Nephron progenitor cell (in vitro differentiated cells): Measurements from ENCODE around the gene GDF7.

Source experiments
- DNase-seq: peaks from one replicate; pipeline ENCODE4 v3.0.0; 2021
- H3K27ac Mint-ChIP-seq: 2 replicates; pipeline ENCODE4 v1.8.0; 2021; ENCODE audit warnings: mild to moderate bottlenecking, moderate library complexity, mixed read lengths
- H3K27me3 Mint-ChIP-seq: 2 replicates; pipeline ENCODE4 v1.8.0; 2021; ENCODE audit warnings: mild to moderate bottlenecking, low read depth, mixed read lengths; ENCODE audit not compliant: poor library complexity
- H3K36me3 Mint-ChIP-seq: 2 replicates; pipeline ENCODE4 v1.8.0; 2021; ENCODE audit warnings: low read depth, mixed read lengths
- H3K4me1 Mint-ChIP-seq: 2 replicates; pipeline ENCODE4 v1.8.0; 2021; ENCODE audit warnings: mixed read lengths
- H3K4me3 Mint-ChIP-seq: 2 replicates; pipeline ENCODE4 v1.8.0; 2021; ENCODE audit warnings: mild to moderate bottlenecking, moderate library complexity, mixed read lengths
- H3K9me3 Mint-ChIP-seq: 2 replicates; pipeline ENCODE4 v1.8.0; 2021; ENCODE audit warnings: mild to moderate bottlenecking, moderate library complexity, mixed read lengths
- CTCF ChIP-seq: fragments of 200-600 bp; sonication (generic); IDR thresholded peaks from 2 replicates; pipeline ENCODE4 v1.5.0; 2021; ENCODE audit warnings: antibody characterized with exemption

GDF7 gene

GRCh38 chr2:20650877-20651730 is 15.8 kb upstream of the GDF7 start, which contains the start of gene HS1BP3:
Gene HS1BP3 (minus strand): TSS chr2:20651098. CDS start chr2:20651063, 35 bp downstream.
- H3K4me1 Mint-ChIP-seq: peaks cover 48% of the 10 kb centered on the region
- H3K36me3 Mint-ChIP-seq: no peaks in the 10 kb centered on the region
- peak; percentile 91 for DNase-seq
- no peaks in the 10 kb centered on the region for H3K9me3 Mint-ChIP-seq
- H3K27ac Mint-ChIP-seq: peak within 1 kb of the TSS; percentile 46
- H3K27me3 Mint-ChIP-seq: peaks cover 22% of the 10 kb centered on the region
- peak within 1 kb of the TSS; percentile 90 for H3K4me3 Mint-ChIP-seq
- TF ChIP-seq CTCF: peak; percentile 61

GRCh38 chr2:20651731-20652099 is 15.2 kb upstream of the GDF7 start:
- TF ChIP-seq CTCF: no peak
- DNase-seq: no peak
- Mint-ChIP-seq H3K9me3 (no peaks in the 10 kb centered on the region), H3K4me1 (peaks cover 44% of the 10 kb centered on the region), H3K27me3 (peaks cover 27% of the 10 kb centered on the region), H3K27ac (no peak overlapping the region), H3K36me3 (no peaks in the 10 kb centered on the region), H3K4me3 (peak overlapping the region; percentile 90)

DNA sequence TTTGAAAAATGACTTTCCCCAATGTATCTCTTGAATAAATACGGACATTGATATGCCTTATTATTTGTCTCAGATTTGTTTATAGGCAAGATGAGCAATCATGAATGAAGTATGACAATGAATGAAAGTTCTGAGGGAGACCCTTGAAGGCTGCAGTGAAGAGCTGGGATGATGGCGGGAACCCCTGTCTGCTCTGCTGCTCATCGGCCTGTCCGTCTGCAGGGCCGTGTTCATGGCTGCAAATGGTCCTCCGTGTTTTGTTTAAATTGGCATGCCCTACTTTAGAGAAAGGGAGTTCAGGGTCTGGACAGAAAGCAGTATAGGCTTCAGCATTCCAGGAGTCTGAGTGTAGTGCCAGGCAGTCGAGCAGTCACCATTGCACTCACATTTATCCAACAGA is 14.8 kb upstream of the GDF7 start:
- peak overlapping the region; percentile 68 for H3K4me3 Mint-ChIP-seq
- peaks cover 44% of the 10 kb centered on the region for H3K4me1 Mint-ChIP-seq
- H3K9me3 Mint-ChIP-seq: no peaks in the 10 kb centered on the region
- H3K27me3 Mint-ChIP-seq: peaks cover 31% of the 10 kb centered on the region
- H3K27ac Mint-ChIP-seq: no peak overlapping the region
- DNase-seq: no peak
- no peaks in the 10 kb centered on the region for H3K36me3 Mint-ChIP-seq
- TF ChIP-seq CTCF: no peak

- Mint-ChIP-seq H3K36me3 (no peaks in the 10 kb centered on the region), H3K27ac (no peak overlapping the region), H3K27me3 (peaks cover 35% of the 10 kb centered on the region), H3K4me3 (no peak overlapping the region), H3K9me3 (no peaks in the 10 kb centered on the region), H3K4me1 (peaks cover 38% of the 10 kb centered on the region)
- no peak for TF ChIP-seq CTCF
- DNase-seq: no peak
These were observed 14.0 kb upstream of the GDF7 start for GRCh38 chr2:20652673-20653575.

- Mint-ChIP-seq H3K9me3 (no peaks in the 10 kb centered on the region), H3K4me3 (no peak overlapping the region), H3K4me1 (peaks cover 28% of the 10 kb centered on the region), H3K36me3 (no peaks in the 10 kb centered on the region), H3K27ac (no peak overlapping the region), H3K27me3 (peaks cover 45% of the 10 kb centered on the region)
- no peak for DNase-seq
- no peak for TF ChIP-seq CTCF
These were observed 13.0 kb upstream of the GDF7 start for GRCh38 chr2:20653695-20654534.
